OCI-LY1 (cell line): ENCODE measurements around the gene RYR1.

Experiments used
- H2AFZ ChIP-seq: fragments of 200-600 bp; sonication (generic), shearing (Covaris generic); 2 replicates; pipeline ENCODE4 v1.6.0; 2014; ENCODE audit warnings: antibody characterized with exemption, mild to moderate bottlenecking, low read length
- H3F3A ChIP-seq: fragments of 200-600 bp; sonication (generic), shearing (Covaris generic); 2 replicates; pipeline ENCODE4 v1.6.0; 2014; ENCODE audit warnings: mild to moderate bottlenecking, antibody characterized with exemption, low read length, moderate library complexity; ENCODE audit not compliant: insufficient read depth
- H3K27ac ChIP-seq: fragments of 200-600 bp; sonication (generic); 2 replicates; pipeline ENCODE4 v1.5.1; 2014; ENCODE audit warnings: low read length, mixed run types, mild to moderate bottlenecking, low read depth; ENCODE audit not compliant: poor library complexity, severe bottlenecking
- H3K27me3 ChIP-seq: fragments of 200-600 bp; sonication (generic); 2 replicates; pipeline ENCODE4 v1.6.0; 2014; ENCODE audit warnings: antibody characterized with exemption, mild to moderate bottlenecking, low read length, moderate library complexity; ENCODE audit not compliant: insufficient read depth
- H3K36me3 ChIP-seq: fragments of 200-600 bp; sonication (generic); 2 replicates; pipeline ENCODE4 v1.6.1; 2014; ENCODE audit warnings: mild to moderate bottlenecking, antibody characterized with exemption, low read length, moderate library complexity, mixed read lengths; ENCODE audit not compliant: insufficient read depth
- H3K4me1 ChIP-seq: fragments of 200-600 bp; sonication (generic); 2 replicates; pipeline ENCODE4 v1.5.1; 2014; ENCODE audit warnings: mild to moderate bottlenecking, low read length, moderate library complexity; ENCODE audit not compliant: insufficient read depth, severe bottlenecking
- H3K4me2 ChIP-seq: fragments of 200-600 bp; sonication (generic), shearing (Covaris generic); 2 replicates; pipeline ENCODE4 v1.6.1; 2014; ENCODE audit warnings: low read length
- H3K4me3 ChIP-seq: fragments of 200-600 bp; sonication (generic); 2 replicates; pipeline ENCODE4 v1.5.1; 2014; ENCODE audit warnings: low read length, low read depth, mild to moderate bottlenecking, mixed read lengths; ENCODE audit not compliant: poor library complexity, severe bottlenecking
- H3K79me2 ChIP-seq: fragments of 200-600 bp; shearing (Covaris generic); 2 replicates; pipeline ENCODE4 v1.6.1; 2016; ENCODE audit warnings: mixed run types, low read length, mixed read lengths; ENCODE audit not compliant: insufficient read depth
- H3K9ac ChIP-seq: fragments of 200-600 bp; sonication (generic), shearing (Covaris generic); 2 replicates; pipeline ENCODE4 v1.6.1; 2014; ENCODE audit warnings: mild to moderate bottlenecking, low read length, mixed read lengths
- H3K9me2 ChIP-seq: fragments of 200-600 bp; sonication (generic), shearing (Covaris generic); 2 replicates; pipeline ENCODE4 v1.6.1; 2014; ENCODE audit warnings: low read depth, mild to moderate bottlenecking, low read length, mixed read lengths
- H3K9me3 ChIP-seq: fragments of 200-600 bp; shearing (Covaris generic); 2 replicates; pipeline ENCODE4 v1.6.1; 2014; ENCODE audit warnings: low read length, mixed read lengths
- H4K20me1 ChIP-seq: fragments of 200-600 bp; sonication (generic), shearing (Covaris generic); 2 replicates; pipeline ENCODE4 v1.6.0; 2016; ENCODE audit warnings: mild to moderate bottlenecking, low read length; ENCODE audit not compliant: insufficient read depth
- CTCF ChIP-seq: fragments of 200-600 bp; sonication (generic), shearing (Covaris generic); IDR thresholded peaks from 2 replicates; pipeline ENCODE4 v1.5.1; 2017; ENCODE audit warnings: mild to moderate bottlenecking, antibody characterized with exemption, low read length, moderate library complexity, mixed read lengths
- EZH2 ChIP-seq: fragments of 200-600 bp; sonication (generic), shearing (Covaris generic); IDR thresholded peaks from 2 replicates; pipeline ENCODE4 v1.8.0; 2017; ENCODE audit warnings: borderline replicate concordance, mixed run types, mild to moderate bottlenecking, antibody characterized with exemption, low read length, moderate library complexity, mixed read lengths

RYR1 gene

DNA sequence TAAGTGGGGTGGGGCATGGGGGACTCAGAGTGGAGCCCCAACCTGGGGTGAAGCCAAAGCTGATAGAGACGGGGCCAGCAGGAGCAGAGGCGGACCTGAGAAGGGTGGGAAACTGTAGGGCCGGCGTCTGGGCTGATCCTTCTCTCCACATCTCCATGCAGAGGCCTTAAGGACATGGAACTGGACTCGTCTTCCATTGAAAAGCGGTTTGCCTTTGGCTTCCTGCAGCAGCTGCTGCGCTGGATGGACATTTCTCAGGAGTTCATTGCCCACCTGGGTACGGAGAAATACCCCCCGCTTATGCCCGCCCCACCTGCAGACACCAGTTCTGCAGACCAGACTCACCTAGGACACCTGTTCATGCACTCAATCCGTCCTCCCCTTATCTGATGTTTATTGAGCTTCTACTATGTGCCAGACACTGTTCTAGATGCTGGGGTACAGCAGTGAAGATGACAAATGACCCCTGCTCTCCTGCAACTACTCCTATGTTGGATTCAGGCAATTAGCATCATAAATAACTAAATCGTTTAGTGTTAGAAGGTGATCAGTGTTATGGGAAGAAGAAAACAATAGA lies 74.1 kb downstream of the RYR1 start:
- no peaks in the 10 kb centered on the region; the same call in 1 of the 2 replicates for H3K27me3 ChIP-seq
- no peak overlapping the region for H3K9ac ChIP-seq
- no peaks in the 10 kb centered on the region for H3F3A ChIP-seq
- H3K4me1 ChIP-seq = no peaks in the 10 kb centered on the region
- no peaks in the 10 kb centered on the region for H3K36me3 ChIP-seq
- H3K27ac ChIP-seq = no peak overlapping the region
- no peak overlapping the region for H3K4me2 ChIP-seq
- H3K4me3 ChIP-seq = no peak overlapping the region
- no peaks in the 10 kb centered on the region for H3K9me2 ChIP-seq
- no peak overlapping the region for H2AFZ ChIP-seq
- TF ChIP-seq CTCF (no peak), EZH2 (no peak)
- H4K20me1 ChIP-seq = no peaks in the 10 kb centered on the region
- no peaks in the 10 kb centered on the region for H3K9me3 ChIP-seq
- H3K79me2 ChIP-seq = no peaks in the 10 kb centered on the region

DNA sequence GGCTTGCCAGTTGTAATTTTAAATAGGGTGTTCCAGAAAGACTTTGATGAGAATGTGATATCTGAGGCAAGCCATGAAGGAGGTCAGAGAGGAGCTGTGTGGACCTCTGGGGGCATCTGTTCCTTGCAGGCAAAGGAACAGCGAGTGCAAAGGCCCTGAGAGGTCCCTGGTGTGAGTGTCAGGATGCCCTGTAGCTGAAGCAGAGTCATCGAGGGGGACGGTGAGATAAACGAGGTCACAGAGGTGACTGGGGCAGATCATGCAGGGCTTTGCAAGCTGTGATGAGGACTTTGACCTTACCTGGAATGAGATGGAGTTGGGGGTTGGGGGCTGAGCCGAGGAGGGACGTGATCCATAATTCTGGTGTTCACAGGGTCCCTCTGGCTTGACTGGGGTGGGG lies 75.0 kb downstream of the RYR1 start:
- Histone ChIP-seq H3K27ac (no peak overlapping the region), H3K4me1 (no peaks in the 10 kb centered on the region), H3K27me3 (no peaks in the 10 kb centered on the region; the same call in 1 of the 2 replicates), H3K4me3 (no peak overlapping the region), H3F3A (no peaks in the 10 kb centered on the region), H3K36me3 (no peaks in the 10 kb centered on the region), H3K4me2 (no peak overlapping the region), H3K9ac (no peak overlapping the region), H3K9me2 (no peaks in the 10 kb centered on the region), H3K9me3 (no peaks in the 10 kb centered on the region), H3K79me2 (no peaks in the 10 kb centered on the region), H2AFZ (no peak overlapping the region), H4K20me1 (no peaks in the 10 kb centered on the region)
- TF ChIP-seq CTCF (no peak), EZH2 (no peak)

- no peak overlapping the region for H2AFZ ChIP-seq
- H3K4me1 ChIP-seq = no peaks in the 10 kb centered on the region
- no peak overlapping the region for H3K4me3 ChIP-seq
- H4K20me1 ChIP-seq = no peaks in the 10 kb centered on the region
- TF ChIP-seq EZH2 (no peak), CTCF (no peak)
- H3F3A ChIP-seq = no peaks in the 10 kb centered on the region
- H3K4me2 ChIP-seq = no peak overlapping the region
- no peaks in the 10 kb centered on the region for H3K9me2 ChIP-seq
- H3K9me3 ChIP-seq = no peaks in the 10 kb centered on the region
- no peak overlapping the region for H3K27ac ChIP-seq
- no peaks in the 10 kb centered on the region for H3K79me2 ChIP-seq
- no peaks in the 10 kb centered on the region for H3K36me3 ChIP-seq
- no peaks in the 10 kb centered on the region; the same call in 1 of the 2 replicates for H3K27me3 ChIP-seq
- no peak overlapping the region for H3K9ac ChIP-seq
These were observed 75.5 kb downstream of the RYR1 start for GRCh38 chr19:38509027-38509426.
